HEK293 (cell line): ENCODE measurements around the gene PSMC2.

ENCODE experiments used
- GLI2 ChIP-seq: fragments of 450-650 bp; formaldehyde crosslinking; IDR thresholded peaks from 2 replicates; pipeline ENCODE4; 2017; ENCODE audit warnings: missing biosample characterization, missing genetic modification characterization, low read depth, borderline replicate concordance
- HOXC10 ChIP-seq: sonication (generic); formaldehyde crosslinking; IDR thresholded peaks from 2 replicates; pipeline ENCODE4 v1.8.1; 2023; ENCODE audit warnings: mild to moderate bottlenecking, missing genetic modification reagents
- HOXD13 ChIP-seq: sonication (generic); formaldehyde crosslinking; IDR thresholded peaks from 2 replicates; pipeline ENCODE4 v1.8.0; 2022; ENCODE audit warnings: missing genetic modification reagents, borderline replicate concordance
- KLF1 ChIP-seq: fragments of 450-650 bp; formaldehyde crosslinking; IDR thresholded peaks from 2 replicates; pipeline ENCODE4 v1.5.1; 2016; ENCODE audit warnings: missing biosample characterization, missing genetic modification characterization
- REPIN1 ChIP-seq: fragments of 450-650 bp; formaldehyde crosslinking; IDR thresholded peaks from 2 replicates; pipeline ENCODE4 v1.5.1; 2017; ENCODE audit warnings: missing biosample characterization, missing genetic modification characterization, low read depth
- SETDB1 ChIP-seq: IDR thresholded peaks from one replicate; pipeline ENCODE4 v1.6.1; 2017; ENCODE audit warnings: mild to moderate bottlenecking, low read length, moderate library complexity, mixed read lengths; ENCODE audit not compliant: insufficient read length
- SP7 ChIP-seq: fragments of 450-650 bp; formaldehyde crosslinking; IDR thresholded peaks from 2 replicates; pipeline ENCODE4 v1.5.1; 2016; ENCODE audit warnings: missing biosample characterization, missing genetic modification characterization
- TCF7L2 ChIP-seq: IDR thresholded peaks from 2 replicates; pipeline ENCODE4 v1.6.1; 2011; ENCODE audit warnings: low read depth, mild to moderate bottlenecking, inconsistent platforms, low read length, moderate library complexity, borderline replicate concordance
- ZEB2 ChIP-seq: fragments of 450-650 bp; formaldehyde crosslinking; IDR thresholded peaks from 2 replicates; pipeline ENCODE4 v1.5.1; 2016; ENCODE audit warnings: missing biosample characterization, missing genetic modification characterization
- ZFHX2 ChIP-seq: fragments of 450-650 bp; formaldehyde crosslinking; conservative IDR thresholded peaks from 2 replicates; pipeline ENCODE4 v1.5.1; 2016; ENCODE audit warnings: missing biosample characterization, missing genetic modification characterization
- ZFP37 ChIP-seq: fragments of 450-650 bp; formaldehyde crosslinking; IDR thresholded peaks from 2 replicates; pipeline ENCODE4 v1.5.1; 2016; ENCODE audit warnings: missing biosample characterization, missing genetic modification characterization
- ZNF140 ChIP-seq: fragments of 450-650 bp; formaldehyde crosslinking; IDR thresholded peaks from 2 replicates; pipeline ENCODE4 v1.5.1; 2016; ENCODE audit warnings: missing biosample characterization, missing genetic modification characterization
- ZNF155 ChIP-seq: fragments of 450-650 bp; formaldehyde crosslinking; IDR thresholded peaks from 2 replicates; pipeline ENCODE4 v1.5.1; 2016; ENCODE audit warnings: missing biosample characterization, missing genetic modification characterization
- ZNF16 ChIP-seq: fragments of 450-650 bp; formaldehyde crosslinking; IDR thresholded peaks from 2 replicates; pipeline ENCODE4 v1.5.1; 2016; ENCODE audit warnings: low read depth, missing biosample characterization, missing genetic modification characterization
- ZNF175 ChIP-seq: fragments of 450-650 bp; formaldehyde crosslinking; IDR thresholded peaks from 2 replicates; pipeline ENCODE4 v1.5.1; 2016; ENCODE audit warnings: missing biosample characterization, missing genetic modification characterization
- ZNF18 ChIP-seq: fragments of 450-650 bp; formaldehyde crosslinking; IDR thresholded peaks from 2 replicates; pipeline ENCODE4 v1.5.1; 2016; ENCODE audit warnings: missing biosample characterization, missing genetic modification characterization
- ZNF19 ChIP-seq: fragments of 450-650 bp; formaldehyde crosslinking; IDR thresholded peaks from 2 replicates; pipeline ENCODE4; 2016; ENCODE audit warnings: missing biosample characterization, missing genetic modification characterization, low read depth
- ZNF23 ChIP-seq: fragments of 450-650 bp; formaldehyde crosslinking; IDR thresholded peaks from 2 replicates; pipeline ENCODE4 v1.5.1; 2016; ENCODE audit warnings: missing biosample characterization, missing genetic modification characterization, borderline replicate concordance
- ZNF366 ChIP-seq: fragments of 450-650 bp; formaldehyde crosslinking; conservative IDR thresholded peaks from 2 replicates; pipeline ENCODE4 v1.5.1; 2016; ENCODE audit warnings: missing biosample characterization, missing genetic modification characterization
- ZNF37A ChIP-seq: fragments of 450-650 bp; IDR thresholded peaks from 2 replicates; pipeline ENCODE4 v1.5.1; 2018; ENCODE audit warnings: missing biosample characterization, missing genetic modification characterization
- ZNF433 ChIP-seq: fragments of 450-650 bp; formaldehyde crosslinking; IDR thresholded peaks from 2 replicates; pipeline ENCODE4 v1.5.1; 2016; ENCODE audit warnings: missing biosample characterization, missing genetic modification characterization, low read depth
- ZNF48 ChIP-seq: fragments of 450-650 bp; formaldehyde crosslinking; IDR thresholded peaks from 2 replicates; pipeline ENCODE4 v1.5.1; 2016; ENCODE audit warnings: missing biosample characterization, missing genetic modification characterization
- ZNF518A ChIP-seq: fragments of 450-650 bp; formaldehyde crosslinking; conservative IDR thresholded peaks from 2 replicates; pipeline ENCODE4 v1.5.1; 2016; ENCODE audit warnings: low read depth, missing biosample characterization, missing genetic modification characterization
- ZNF623 ChIP-seq: fragments of 450-650 bp; formaldehyde crosslinking; IDR thresholded peaks from 2 replicates; pipeline ENCODE4 v1.5.1; 2016; ENCODE audit warnings: missing biosample characterization, missing genetic modification characterization
- ZNF624 ChIP-seq: fragments of 450-650 bp; formaldehyde crosslinking; IDR thresholded peaks from 2 replicates; pipeline ENCODE4 v1.5.1; 2017; ENCODE audit warnings: missing biosample characterization, missing genetic modification characterization
- ZNF664 ChIP-seq: fragments of 450-650 bp; formaldehyde crosslinking; IDR thresholded peaks from 2 replicates; pipeline ENCODE4 v1.5.1; 2016; ENCODE audit warnings: missing biosample characterization, missing genetic modification characterization
- ZNF776 ChIP-seq: fragments of 450-650 bp; formaldehyde crosslinking; IDR thresholded peaks from 2 replicates; pipeline ENCODE4 v1.5.0; 2017; ENCODE audit warnings: missing biosample characterization, missing genetic modification characterization, borderline replicate concordance
- TF ChIP-seq, protein P1 (sequence below): fragments of 450-650 bp; formaldehyde crosslinking; IDR thresholded peaks from 2 replicates; pipeline ENCODE4 v1.5.1; 2016; ENCODE audit warnings: missing biosample characterization, missing genetic modification characterization, borderline replicate concordance
- TF ChIP-seq, protein P2 (sequence below): fragments of 450-650 bp; formaldehyde crosslinking; IDR thresholded peaks from 2 replicates; pipeline ENCODE4 v1.5.1; 2016; ENCODE audit warnings: missing biosample characterization, missing genetic modification characterization

PSMC2 gene

GRCh38 chr7:103344453-103345149, 2.8 kb upstream of the PSMC2 start, which contains the start of gene DNAJC2 (continued):
- TF ChIP-seq ZNF18 (tag by site-specific recombination) (peak; percentile 41; the same call in 1 of the 2 replicates), ZNF19 (tag by site-specific recombination) (no peak), REPIN1 (tag by site-specific recombination) (0 out of 2 replicates have a peak, but pooled peaks have one; percentile 42), ZFP37 (peak; percentile 95), ZNF433 (no peak), SP7 (tag by site-specific recombination) (peak; percentile 77), ZNF140 (tag by site-specific recombination) (no peak), ZNF37A (tag by site-specific recombination) (no peak), ZNF518A (tag by site-specific recombination) (peak; percentile 97), ZEB2 (tag by site-specific recombination) (peak; percentile 67), TCF7L2 (no peak), ZNF664 (no peak), ZNF776 (no peak), KLF1 (tag by site-specific recombination) (no peak), ZNF155 (tag by site-specific recombination) (no peak), ZNF624 (no peak), ZNF48 (tag by site-specific recombination) (no peak), ZFHX2 (tag by site-specific recombination) (peak; percentile 93), ZNF623 (tag by site-specific recombination) (no peak), ZNF16 (no peak), ZNF366 (0 out of 2 replicates have a peak, but pooled peaks have one; percentile 24), HOXC10 (CRISPR knock-in tag) (no peak), ZNF23 (tag by site-specific recombination) (no peak), SETDB1 (no peak), HOXD13 (peak; percentile 42; the same call in 1 of the 2 replicates), ZNF175 (tag by site-specific recombination) (no peak), GLI2 (tag by site-specific recombination) (no peak)
- TF ChIP-seq, protein P1, sequence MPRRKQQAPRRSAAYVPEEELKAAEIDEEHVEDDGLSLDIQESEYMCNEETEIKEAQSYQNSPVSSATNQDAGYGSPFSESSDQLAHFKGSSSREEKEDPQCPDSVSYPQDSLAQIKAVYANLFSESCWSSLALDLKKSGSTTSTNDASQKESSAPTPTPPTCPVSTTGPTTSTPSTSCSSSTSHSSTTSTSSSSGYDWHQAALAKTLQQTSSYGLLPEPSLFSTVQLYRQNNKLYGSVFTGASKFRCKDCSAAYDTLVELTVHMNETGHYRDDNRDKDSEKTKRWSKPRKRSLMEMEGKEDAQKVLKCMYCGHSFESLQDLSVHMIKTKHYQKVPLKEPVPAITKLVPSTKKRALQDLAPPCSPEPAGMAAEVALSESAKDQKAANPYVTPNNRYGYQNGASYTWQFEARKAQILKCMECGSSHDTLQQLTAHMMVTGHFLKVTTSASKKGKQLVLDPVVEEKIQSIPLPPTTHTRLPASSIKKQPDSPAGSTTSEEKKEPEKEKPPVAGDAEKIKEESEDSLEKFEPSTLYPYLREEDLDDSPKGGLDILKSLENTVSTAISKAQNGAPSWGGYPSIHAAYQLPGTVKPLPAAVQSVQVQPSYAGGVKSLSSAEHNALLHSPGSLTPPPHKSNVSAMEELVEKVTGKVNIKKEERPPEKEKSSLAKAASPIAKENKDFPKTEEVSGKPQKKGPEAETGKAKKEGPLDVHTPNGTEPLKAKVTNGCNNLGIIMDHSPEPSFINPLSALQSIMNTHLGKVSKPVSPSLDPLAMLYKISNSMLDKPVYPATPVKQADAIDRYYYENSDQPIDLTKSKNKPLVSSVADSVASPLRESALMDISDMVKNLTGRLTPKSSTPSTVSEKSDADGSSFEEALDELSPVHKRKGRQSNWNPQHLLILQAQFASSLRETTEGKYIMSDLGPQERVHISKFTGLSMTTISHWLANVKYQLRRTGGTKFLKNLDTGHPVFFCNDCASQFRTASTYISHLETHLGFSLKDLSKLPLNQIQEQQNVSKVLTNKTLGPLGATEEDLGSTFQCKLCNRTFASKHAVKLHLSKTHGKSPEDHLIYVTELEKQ (tag by site-specific recombination), result no peak
- TF ChIP-seq, protein P2, sequence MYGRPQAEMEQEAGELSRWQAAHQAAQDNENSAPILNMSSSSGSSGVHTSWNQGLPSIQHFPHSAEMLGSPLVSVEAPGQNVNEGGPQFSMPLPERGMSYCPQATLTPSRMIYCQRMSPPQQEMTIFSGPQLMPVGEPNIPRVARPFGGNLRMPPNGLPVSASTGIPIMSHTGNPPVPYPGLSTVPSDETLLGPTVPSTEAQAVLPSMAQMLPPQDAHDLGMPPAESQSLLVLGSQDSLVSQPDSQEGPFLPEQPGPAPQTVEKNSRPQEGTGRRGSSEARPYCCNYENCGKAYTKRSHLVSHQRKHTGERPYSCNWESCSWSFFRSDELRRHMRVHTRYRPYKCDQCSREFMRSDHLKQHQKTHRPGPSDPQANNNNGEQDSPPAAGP (tag by site-specific recombination), result peak; percentile 88; the same call in 1 of the 2 replicates
